Astrocyte (in vitro differentiated cells and primary cell): ENCODE measurements around the gene TEC.

Experiments
- CTCF ChIP-seq: IDR thresholded peaks from 2 replicates; pipeline ENCODE4 v1.5.1; 2011; ENCODE audit warnings: low read depth, mild to moderate bottlenecking, inconsistent platforms, low read length, moderate library complexity; ENCODE audit not compliant: insufficient read depth
- EZH2 ChIP-seq: IDR thresholded peaks from 2 replicates; pipeline ENCODE4 v1.6.1; 2012; ENCODE audit warnings: mild to moderate bottlenecking, low read length, inconsistent platforms; ENCODE audit not compliant: insufficient read depth

- no peak for TF ChIP-seq CTCF
- TF ChIP-seq EZH2: no peak
These were observed 47.1 kb downstream of the TEC start for GRCh38 chr4:48222491-48222890.
